GM18867 (cell line): Measurements from ENCODE around the gene CD2.
"Not testable (repeated sequence)": the region's sequence is repeated elsewhere in the genome, so short reads cannot be mapped to it uniquely, and the experiment has no call there.

Experiments used
- ATAC-seq: cut with Tn5 transposase; IDR thresholded peaks from one replicate; pipeline ENCODE4 v1.9.1; 2021; ENCODE audit warnings: mild to moderate bottlenecking, moderate library complexity; ENCODE audit not compliant: unreplicated experiment

Gene CD2

DNA sequence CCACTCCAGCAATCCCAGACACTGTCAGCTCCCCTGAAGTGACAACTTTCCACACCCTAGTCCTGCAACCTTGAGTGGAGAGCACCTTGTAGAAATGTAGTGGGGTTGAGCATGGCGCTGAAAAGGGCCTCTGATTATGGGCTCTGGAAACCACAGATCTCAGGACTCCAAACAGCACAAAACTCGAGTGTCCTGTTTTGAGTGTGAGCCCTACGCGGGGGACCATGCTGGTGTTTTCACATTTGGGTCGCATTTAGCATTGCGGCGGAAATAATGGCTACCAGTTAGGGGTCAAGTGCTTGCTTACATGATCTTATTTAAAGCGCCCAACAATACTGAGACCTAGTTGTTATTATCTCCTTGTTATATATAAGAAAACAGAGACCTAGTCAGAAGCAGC lies 1.9 kb downstream of the CD2 start:
- ATAC-seq: not testable (repeated sequence)

DNA sequence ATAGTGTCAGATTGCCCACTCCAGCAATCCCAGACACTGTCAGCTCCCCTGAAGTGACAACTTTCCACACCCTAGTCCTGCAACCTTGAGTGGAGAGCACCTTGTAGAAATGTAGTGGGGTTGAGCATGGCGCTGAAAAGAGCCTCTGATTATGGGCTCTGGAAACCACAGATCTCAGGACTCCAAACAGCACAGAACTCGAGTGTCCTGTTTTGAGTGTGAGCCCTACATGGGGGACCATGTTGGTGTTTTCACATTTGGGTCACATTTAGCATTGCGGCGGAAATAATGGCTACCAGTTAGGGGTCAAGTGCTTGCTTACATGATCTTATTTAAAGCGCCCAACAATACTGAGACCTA lies 4.2 kb downstream of the CD2 start:
- not testable (repeated sequence) for ATAC-seq

DNA sequence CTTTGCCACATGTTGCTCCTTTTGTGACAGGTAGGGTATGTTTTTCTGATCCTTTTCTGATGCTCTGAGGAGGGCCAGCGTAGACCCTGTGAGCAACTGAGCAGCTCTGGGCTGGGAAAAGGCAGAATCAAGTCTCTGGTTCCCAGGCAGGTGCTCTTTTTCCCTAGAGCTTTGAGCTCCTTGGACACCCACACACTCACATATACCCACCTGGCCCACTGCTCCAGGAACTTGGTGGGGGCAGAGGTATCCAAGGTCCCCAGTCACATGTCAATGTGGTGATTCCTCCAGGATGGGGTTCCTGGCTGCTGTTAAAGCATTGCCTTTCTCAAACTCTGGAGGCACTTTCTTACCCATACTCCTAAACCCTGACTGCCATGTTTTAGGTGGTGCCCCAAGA lies 5.4 kb downstream of the CD2 start:
- no peak for ATAC-seq

DNA sequence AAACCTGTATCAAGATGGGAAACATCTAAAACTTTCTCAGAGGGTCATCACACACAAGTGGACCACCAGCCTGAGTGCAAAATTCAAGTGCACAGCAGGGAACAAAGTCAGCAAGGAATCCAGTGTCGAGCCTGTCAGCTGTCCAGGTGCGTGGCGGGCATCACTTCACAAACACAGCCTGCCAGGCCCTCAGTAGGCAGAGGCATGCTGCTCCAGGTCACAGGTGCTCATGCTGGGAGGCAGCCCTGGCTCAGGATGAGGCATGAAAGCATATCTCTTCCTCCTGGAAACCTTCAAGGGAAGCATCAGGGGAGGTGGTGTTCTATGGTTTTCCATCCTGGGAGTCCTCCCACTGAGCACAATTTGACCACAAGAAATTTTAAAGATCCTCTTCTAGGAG lies 6.3 kb downstream of the CD2 start:
- ATAC-seq: no peak

DNA sequence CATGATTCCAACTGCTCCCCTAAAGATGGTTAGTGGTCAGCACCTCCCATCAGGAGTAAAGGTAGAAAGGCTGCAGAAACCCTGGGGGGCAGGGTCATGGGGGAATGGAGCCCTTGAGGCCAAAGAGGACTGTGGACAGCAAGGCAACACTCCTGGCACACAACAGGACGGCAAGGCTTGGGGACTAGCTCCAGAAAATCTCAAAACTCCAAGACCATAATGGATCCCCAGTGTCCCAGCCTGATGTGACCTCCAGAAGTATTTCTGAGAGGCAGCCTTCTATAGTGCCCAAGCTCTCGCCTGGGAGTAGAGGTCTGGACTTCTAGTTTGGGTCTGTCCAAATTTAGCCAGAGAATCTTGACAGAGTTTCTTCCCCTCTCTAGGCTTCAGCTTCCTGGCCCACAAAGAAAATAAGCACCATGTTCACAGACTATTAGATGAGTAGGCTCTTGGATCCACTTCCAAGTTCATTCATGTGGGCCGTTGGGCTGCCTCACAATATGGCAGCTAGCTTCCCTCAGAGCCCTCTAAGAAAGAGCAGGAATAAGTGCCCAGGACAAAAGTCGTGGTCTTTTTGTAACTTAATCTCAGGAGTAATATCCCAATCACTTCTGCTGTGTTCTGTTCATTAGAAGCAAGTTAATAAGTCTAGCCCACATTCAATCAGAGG lies 6.9 kb downstream of the CD2 start:
- ATAC-seq: no peak

DNA sequence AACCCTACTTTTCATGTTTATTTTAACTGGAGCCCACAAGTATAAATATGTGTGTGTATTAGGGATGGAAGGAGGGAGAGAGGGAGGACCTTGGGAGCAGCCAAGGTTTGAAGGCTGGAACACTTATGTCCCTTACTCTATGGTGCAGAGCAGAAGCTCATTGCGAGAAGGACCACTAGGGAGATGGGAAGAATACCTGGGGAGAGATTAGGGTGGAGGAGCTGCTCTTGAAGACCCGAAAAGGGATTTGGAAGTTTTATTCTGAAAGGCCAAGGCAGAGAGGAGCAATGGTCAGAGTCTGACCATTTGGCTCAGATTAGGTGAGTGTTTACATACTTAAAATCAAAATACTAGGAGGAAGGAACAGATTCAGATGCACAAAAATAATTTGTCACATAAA lies 8.1 kb downstream of the CD2 start:
- no peak for ATAC-seq

DNA sequence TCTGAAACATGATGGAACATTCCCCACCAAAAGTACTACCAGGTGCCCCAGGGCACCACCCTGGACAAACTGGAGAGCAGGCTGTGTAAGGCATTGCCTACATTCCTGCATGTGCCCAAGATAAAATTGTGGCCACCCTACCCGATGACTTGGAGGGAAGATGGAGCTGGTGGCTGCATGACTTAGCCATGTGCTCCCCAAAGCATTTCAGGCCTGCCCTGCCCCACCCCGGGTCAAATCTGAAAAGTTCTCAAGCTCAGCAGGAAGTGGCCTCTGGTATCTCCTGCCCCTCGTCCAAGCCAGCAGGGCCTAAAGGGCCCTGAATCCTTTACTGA lies 8.5 kb downstream of the CD2 start:
- ATAC-seq: no peak

DNA sequence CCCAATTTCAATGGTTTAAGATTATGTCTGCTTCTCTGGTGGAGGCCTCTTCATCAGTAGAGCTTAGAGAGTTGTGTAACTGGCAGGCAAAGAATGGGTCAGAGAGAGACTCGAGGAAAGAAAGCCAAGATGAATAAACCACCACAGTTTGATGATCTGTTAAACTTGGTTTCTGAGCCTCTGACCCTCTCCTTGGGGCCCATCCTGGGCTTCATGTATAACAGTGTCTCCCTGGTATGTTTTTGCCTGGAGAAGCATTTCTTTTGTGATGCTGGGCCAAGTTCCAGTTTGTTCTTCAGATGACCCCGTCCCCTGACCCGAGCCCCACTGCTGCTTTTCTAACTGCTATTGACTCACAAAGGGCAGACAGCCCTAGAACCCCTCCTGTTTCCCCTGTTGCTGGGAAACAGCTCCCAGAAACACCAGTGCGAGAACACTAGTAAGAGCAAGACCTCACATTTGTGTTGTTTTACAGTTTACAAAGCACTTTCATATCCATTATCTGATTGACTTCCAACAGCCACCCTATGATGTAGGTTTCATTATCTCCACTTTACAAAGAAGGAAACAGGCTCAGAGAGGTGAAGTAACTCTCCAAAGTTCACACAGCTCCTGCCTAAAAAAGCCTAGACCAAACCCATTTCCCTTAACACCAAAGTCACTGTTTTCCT lies 9.0 kb downstream of the CD2 start:
- ATAC-seq: no peak

DNA sequence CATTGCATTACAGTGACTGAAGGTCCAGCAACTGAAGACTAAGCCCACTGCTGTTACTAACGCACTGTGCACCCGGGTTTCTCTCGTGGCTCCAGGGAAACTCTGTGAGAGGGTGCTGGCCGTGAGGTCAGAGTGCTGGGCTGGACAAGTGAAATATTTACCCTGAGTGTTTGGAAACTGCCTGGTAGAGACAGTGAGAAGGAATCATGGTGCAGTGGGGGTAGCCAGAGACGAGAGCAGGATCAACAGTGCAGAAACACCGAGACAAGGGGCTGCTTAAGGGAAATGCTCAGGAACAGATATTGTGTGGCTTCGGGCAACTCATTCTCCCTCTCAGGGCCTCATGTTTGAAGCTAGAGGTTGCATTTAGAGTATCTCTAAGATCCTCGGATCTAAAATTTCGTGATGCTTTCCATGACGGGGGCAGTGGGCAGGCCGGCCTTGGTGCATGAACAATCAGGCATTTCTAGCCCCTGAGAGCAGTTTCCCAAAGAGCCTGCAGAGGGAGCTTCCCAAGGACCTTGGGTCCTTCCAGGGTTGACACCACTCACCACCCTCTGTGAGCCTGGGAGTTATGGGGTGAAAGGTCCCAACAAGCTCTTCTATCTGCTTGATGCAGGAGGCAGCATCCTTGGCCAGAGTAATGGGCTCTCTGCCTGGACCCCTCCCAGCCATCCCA lies 9.7 kb downstream of the CD2 start:
- ATAC-seq: no peak

DNA sequence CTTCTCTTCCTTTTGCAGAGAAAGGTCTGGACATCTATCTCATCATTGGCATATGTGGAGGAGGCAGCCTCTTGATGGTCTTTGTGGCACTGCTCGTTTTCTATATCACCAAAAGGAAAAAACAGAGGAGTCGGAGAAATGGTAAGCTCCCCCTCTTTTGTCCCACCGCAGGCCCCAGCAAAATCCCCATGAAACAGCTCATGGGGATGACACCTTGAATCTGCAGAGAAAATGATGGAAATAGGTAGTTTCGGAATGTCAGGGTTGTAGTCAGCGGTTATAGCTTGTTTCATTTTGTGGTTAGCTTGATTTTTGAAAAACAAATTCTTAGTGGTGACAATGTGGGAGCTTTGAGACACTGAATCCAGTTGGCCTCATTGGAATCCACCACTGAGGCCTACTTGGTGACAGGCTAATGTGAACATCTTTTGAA lies 10.3 kb downstream of the CD2 start:
- ATAC-seq: no peak

DNA sequence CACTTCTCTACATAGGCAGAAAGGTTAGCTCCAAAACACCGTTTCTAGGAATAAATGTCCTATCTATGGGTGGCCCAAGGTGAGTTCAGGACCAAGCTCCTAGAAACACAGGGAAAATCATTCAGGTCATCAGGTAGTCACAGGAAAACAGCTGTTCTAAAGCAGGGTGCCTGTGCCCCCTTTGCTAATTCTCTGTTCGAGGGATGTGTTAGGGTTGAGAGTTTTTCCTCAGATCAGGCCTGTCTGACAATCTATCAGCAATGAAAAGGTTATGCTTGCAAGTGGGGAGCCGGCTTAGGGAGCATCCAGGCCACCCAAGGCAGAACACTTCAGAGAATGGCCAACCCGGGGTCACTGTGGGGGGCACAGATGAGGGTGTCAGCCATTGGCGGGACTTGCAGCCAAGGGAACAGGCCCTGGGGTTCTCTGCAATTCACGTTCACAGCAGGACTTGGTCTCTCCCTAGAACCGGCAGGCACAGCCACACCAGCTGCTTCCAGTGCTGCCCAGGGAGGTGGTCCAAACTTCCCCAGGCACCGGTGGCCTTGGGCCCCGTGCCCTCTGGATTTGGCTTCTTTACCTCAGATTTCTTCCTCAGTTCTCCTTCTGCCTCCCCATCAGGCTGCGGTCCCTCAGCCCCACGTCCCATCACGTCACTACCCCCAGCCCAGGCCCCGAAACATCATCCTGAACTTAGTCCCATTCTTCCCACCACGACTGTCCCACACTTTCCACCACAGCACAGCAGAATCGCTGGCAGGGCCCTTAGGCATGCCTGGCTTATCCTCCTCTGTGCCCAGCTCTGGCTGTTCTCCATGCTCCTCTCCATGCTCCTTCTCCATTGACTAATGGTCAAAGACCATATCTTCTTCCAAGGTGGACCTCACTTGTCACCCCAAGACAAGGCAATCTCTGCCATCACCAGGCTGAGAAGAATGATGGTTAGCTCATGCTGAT lies 11.0 kb downstream of the CD2 start:
- no peak for ATAC-seq

DNA sequence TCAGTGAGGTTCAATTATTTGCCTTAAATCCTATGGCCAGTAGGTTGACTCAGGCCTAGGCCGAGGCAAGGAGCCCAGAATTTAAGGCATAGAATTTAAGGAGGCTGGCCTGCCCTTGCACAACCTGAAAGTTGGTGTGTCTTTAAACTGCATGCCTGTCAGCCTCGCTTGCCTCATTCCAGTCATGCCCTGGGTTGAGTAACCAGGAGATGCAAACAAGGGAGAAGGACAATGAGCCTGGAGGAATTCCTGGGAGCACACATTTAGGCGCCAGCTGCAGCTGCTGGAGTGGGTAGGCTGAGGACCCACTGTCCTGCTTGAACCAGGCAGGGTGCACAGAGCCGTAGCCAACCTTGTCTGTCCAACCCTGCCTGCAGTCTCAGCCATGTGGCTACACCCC lies 11.7 kb downstream of the CD2 start:
- ATAC-seq: no peak

DNA sequence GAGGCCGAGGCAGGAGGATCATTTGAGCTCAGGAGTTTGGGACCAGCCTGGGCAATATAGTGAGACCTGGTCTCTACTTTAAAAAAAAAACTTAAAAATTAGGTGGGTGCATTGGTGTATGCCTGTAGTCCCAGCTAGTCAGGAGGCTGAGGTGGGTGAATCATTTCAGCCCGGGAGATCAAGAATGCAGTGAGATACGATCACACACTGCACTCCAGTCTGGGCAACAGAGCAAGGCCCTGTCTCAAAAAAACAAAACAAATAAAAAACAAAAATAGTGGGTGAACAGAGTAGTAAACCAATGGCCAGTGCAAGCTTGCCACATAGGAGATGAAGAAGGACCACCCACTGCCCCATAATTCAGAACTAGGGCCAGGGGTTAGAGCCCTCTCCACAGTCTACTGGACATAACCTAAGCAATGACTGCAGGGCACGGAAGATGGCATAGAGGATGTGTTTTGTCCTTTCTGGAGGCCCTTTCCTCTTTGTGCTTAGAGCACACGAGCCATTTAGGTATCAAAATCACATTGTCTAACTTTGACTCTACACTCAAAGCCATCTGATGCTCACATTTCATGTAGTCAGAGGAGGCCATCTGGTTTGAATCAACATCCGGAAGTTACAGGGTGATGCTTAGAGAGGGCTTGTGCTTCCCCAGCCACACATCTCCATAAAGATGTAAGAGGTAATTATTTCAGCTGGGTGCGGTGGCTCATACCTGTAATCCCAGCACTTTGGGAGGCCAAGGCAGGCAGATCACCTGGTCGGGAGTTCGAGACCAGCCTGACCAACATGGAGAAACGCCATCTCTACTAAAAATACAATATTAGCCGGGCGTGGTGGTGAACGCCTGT lies 12.6 kb downstream of the CD2 start:
- ATAC-seq: no peak

DNA sequence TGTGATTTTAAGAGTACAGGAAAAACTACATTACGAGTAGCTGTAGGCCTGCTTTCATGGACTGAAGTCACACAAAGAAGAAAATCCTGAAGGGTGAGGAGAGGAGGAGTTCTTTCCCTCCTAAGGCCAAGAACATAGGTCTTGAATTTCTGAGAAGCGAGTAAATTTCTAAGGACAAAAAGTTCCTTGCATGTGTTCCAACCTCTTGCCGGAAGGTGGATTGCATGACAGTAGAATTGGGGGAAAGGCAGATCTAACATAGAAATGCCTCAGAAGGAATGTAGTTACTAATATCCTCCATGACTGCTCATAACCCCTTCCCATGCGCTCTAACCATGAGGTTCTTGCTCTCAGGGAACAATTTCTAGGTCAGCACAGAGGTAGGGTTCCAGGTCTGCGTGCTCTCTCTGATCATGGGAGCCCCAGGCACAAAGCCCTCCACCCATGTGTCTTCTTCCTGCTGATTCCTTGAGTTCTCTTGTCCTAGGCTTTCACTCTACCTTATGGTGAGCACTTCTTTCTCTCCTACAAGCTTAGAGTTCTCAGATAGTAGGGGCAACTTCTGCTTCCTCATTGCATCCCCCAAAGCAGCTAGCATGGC lies 13.7 kb downstream of the CD2 start:
- ATAC-seq: no peak

DNA sequence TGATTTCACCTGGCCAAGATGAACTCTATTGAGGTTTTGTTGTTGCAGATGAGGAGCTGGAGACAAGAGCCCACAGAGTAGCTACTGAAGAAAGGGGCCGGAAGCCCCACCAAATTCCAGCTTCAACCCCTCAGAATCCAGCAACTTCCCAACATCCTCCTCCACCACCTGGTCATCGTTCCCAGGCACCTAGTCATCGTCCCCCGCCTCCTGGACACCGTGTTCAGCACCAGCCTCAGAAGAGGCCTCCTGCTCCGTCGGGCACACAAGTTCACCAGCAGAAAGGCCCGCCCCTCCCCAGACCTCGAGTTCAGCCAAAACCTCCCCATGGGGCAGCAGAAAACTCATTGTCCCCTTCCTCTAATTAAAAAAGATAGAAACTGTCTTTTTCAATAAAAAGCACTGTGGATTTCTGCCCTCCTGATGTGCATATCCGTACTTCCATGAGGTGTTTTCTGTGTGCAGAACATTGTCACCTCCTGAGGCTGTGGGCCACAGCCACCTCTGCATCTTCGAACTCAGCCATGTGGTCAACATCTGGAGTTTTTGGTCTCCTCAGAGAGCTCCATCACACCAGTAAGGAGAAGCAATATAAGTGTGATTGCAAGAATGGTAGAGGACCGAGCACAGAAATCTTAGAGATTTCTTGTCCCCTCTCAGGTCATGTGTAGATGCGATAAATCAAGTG lies 14.3 kb downstream of the CD2 start:
- ATAC-seq: no peak

DNA sequence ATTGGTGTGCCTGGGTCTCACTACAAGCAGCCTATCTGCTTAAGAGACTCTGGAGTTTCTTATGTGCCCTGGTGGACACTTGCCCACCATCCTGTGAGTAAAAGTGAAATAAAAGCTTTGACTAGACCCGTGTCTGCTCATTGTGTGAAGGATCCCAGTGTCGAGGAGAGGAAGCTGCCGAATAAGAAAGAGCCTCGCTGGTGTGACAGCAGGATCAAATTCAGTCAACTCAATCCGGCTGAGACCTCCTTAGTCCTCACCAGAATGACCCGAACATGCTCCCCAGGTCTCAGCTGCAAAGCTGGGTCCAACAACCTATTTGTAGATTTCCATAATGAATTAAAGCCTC lies 14.8 kb downstream of the CD2 start:
- peak; percentile 33 for ATAC-seq

DNA sequence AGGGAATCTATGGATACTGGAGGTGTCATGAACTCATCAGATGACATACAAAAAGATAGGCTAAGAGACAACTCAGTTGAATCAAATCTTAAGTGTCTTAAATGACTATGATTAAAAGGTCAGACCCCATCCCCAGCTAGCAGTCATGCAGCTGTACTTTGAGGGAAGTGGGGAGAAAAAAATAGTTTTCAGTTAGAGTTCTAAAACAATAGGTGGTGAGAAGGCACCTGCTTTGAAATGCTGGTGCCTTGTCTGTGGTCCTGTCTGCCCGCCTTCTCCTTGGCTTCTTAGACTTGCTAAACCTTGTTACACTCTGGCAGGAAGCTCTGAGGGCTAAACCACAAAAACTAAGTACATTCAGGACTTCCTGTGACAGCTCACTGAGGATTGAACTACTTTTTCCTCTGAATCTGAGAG lies 15.3 kb downstream of the CD2 start:
- ATAC-seq: peak; percentile 77

DNA sequence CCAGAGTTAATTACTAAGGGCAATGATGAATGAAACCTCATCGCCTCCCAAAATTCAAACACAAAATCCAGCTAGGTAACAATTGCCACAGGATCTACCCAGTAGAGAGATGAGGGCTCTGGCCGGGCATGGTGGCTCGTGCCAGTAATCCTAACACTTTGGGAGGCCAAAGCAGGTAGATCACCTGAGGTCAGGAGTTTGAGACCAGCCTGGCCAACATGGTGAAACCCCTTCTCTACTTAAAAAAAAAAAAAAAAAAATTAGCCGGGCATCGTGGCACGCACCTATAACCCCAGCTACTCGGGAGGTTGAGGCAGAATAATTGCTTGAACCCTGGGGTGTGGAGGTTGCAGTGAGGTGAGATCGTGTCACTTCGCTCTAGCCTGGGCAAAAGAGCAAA lies 15.8 kb downstream of the CD2 start:
- ATAC-seq: no peak

DNA sequence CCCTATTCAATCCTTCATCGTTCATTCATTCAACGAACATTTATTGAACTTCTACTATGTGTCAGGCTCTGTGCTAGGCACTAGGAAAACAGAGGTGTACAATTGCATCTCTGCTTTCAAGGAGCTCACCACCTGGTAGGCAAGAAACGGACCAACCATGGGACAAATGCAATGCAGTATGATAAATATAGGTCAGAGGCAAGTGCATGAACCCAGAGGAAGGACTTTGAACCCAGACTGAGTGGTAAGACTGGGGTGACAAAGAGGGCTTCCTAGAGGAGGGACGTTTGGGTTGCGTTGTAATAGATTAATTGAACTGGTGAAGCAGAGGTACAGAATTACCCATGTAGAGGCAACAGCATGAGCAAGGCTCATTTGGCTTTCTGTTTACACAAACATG lies 16.4 kb downstream of the CD2 start:
- no peak for ATAC-seq
